Activated CD8-positive, alpha-beta memory T cell treated with anti-CD3 and anti-CD28 coated beads for 36 hours (primary cell): ENCODE results near the gene RNU5B-1. TPM values are rescaled to one million over a fixed set of nuclear protein-coding genes. Genes with fewer than 3 reads are reported as not detected.
"Not testable (repeated sequence)": the region's sequence is repeated elsewhere in the genome, so short reads cannot be mapped to it uniquely, and the experiment has no call there.

Experiments used
- CTCF ChIA-PET: fragments of 350-600 bp; sonication (Branson Sonifier 250); formaldehyde crosslinking; loops from one replicate; lab custom pipeline; 2021; ENCODE audit warnings: antibody characterized with exemption; lab: Charles Lee
- POLR2A ChIA-PET: fragments of 350-600 bp; sonication (Branson Sonifier 250); formaldehyde crosslinking; loops from one replicate; lab custom pipeline; 2021; ENCODE audit warnings: antibody characterized with exemption; lab: Charles Lee
- total RNA-seq, 2 experiments: library from RNA; stranded (reverse); gene quantifications; one replicate each; pipeline ENCODE4 v1.2.3, GENCODE V29; 2021

RNU5B-1 gene
- total RNA-seq, 2 experiments from 2014 or later, result not detected

GRCh38 chr15:65333856-65334255, 29.4 kb downstream of the RNU5B-1 start:
- ChIA-PET CTCF (no interaction called here), POLR2A (no interaction called here)

- CTCF ChIA-PET, result no interaction called here
- POLR2A ChIA-PET, result no interaction called here
Measured at GRCh38 chr15:65334586-65335231, 30.2 kb downstream of the RNU5B-1 start.

GRCh38 chr15:65335278-65336055, 31.0 kb downstream of the RNU5B-1 start:
- CTCF ChIA-PET, result no interaction called here
- POLR2A ChIA-PET, result no interaction called here

GRCh38 chr15:65336493-65337435, 32.3 kb downstream of the RNU5B-1 start:
- POLR2A ChIA-PET, result no interaction called here
- CTCF ChIA-PET, result no interaction called here

- ChIA-PET CTCF (interaction anchor here (1.2 kb wide), 1 partner anchor 48 kb away, joined by 3 read pairs; no protein-coding TSS in a partner anchor), POLR2A (no interaction called here)
Measured at GRCh38 chr15:65337436-65338070, 33.1 kb downstream of the RNU5B-1 start.

GRCh38 chr15:65338366-65338765, 33.9 kb downstream of the RNU5B-1 start:
- CTCF ChIA-PET, result interaction anchor here (1.2 kb wide), 1 partner anchor 47 kb away, joined by 3 read pairs; no protein-coding TSS in a partner anchor
- POLR2A ChIA-PET, result no interaction called here

GRCh38 chr15:65338823-65339222, 34.3 kb downstream of the RNU5B-1 start:
- CTCF ChIA-PET, result interaction anchor here (1.2 kb wide), 1 partner anchor 47 kb away, joined by 3 read pairs; no protein-coding TSS in a partner anchor
- POLR2A ChIA-PET, result no interaction called here

- ChIA-PET CTCF (no interaction called here), POLR2A (no interaction called here)
Measured at GRCh38 chr15:65339416-65339815, 34.9 kb downstream of the RNU5B-1 start.

- ChIA-PET CTCF (no interaction called here), POLR2A (no interaction called here)
Measured at GRCh38 chr15:65339920-65340319, 35.4 kb downstream of the RNU5B-1 start.

- CTCF ChIA-PET, result no interaction called here
- POLR2A ChIA-PET, result no interaction called here
Measured at GRCh38 chr15:65342493-65342892, 38.0 kb downstream of the RNU5B-1 start.

GRCh38 chr15:65343374-65343981, 39.0 kb downstream of the RNU5B-1 start:
- ChIA-PET CTCF (no interaction called here), POLR2A (no interaction called here)

GRCh38 chr15:65344214-65344913, 39.9 kb downstream of the RNU5B-1 start:
- CTCF ChIA-PET, result no interaction called here
- POLR2A ChIA-PET, result no interaction called here

GRCh38 chr15:65344914-65345275, 40.4 kb downstream of the RNU5B-1 start:
- POLR2A ChIA-PET, result no interaction called here
- CTCF ChIA-PET, result no interaction called here

GRCh38 chr15:65346856-65347598, 42.5 kb downstream of the RNU5B-1 start:
- ChIA-PET CTCF (no interaction called here), POLR2A (no interaction called here)

GRCh38 chr15:65347756-65348155, 43.3 kb downstream of the RNU5B-1 start:
- POLR2A ChIA-PET, CTCF ChIA-PET: not testable (repeated sequence)

GRCh38 chr15:65349338-65349737, 44.9 kb downstream of the RNU5B-1 start:
- CTCF ChIA-PET, result interaction anchor here (1.7 kb wide), 1 partner anchor 36 kb away, joined by 3 read pairs; no protein-coding TSS in a partner anchor

GRCh38 chr15:65351972-65352371, 47.5 kb downstream of the RNU5B-1 start:
- CTCF ChIA-PET, result interaction anchor here (0.6 kb wide), 1 partner anchor 39 kb away, joined by 4 read pairs; no protein-coding TSS in a partner anchor
- POLR2A ChIA-PET, result not testable (repeated sequence)

More at GRCh38 chr15:65349338-65349737, 44.9 kb downstream of the RNU5B-1 start:
- POLR2A ChIA-PET, result no interaction called here
